Measurements from ENCODE around the gene FBXO44.
"Not testable (repeated sequence)": the region's sequence is repeated elsewhere in the genome, so short reads cannot be mapped to it uniquely, and the experiment has no call there.

Gene FBXO44, protein sequence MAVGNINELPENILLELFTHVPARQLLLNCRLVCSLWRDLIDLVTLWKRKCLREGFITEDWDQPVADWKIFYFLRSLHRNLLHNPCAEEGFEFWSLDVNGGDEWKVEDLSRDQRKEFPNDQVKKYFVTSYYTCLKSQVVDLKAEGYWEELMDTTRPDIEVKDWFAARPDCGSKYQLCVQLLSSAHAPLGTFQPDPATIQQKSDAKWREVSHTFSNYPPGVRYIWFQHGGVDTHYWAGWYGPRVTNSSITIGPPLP

GRCh38 chr1:11654137-11654938, at the start of gene FBXO44, which contains the start of gene FBXO2:
Gene FBXO44, plus strand, starts transcription at chr1:11654877. Its CDS starts 959 bp downstream, at chr1:11655836.
Gene FBXO2, minus strand, starts transcription at chr1:11654429. Its CDS starts 89 bp downstream, at chr1:11654340.
- in situ Hi-C loops (cut with HindIII; ENCODE audit: low sequenced_read_pairs) = no loop called here

DNA sequence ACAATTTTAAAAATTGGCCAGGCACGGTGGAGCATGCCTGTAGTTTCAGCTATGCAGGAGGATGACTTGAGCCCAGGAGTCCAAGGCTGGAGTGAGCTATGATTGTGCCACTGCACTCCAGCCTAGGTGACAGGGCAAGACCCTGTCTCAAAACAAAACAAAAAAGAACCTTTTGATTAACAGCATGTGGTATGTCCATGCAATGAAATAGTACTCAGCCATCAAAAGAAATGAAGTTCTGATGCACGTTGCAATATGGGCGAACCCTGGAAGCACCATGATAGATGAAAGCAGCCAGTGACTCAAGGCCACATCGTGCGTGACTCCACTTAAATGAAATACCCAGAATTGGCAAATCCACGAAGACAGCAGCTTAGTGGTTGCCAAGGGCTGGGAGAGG, 47.9 kb upstream of the FBXO44 start:
- in situ Hi-C loops (cut with HindIII; ENCODE audit: low sequenced_read_pairs) = no loop called here

- in situ Hi-C loops (cut with HindIII; ENCODE audit: low sequenced_read_pairs) = not testable (repeated sequence)
These were observed 46.0 kb upstream of the FBXO44 start for GRCh38 chr1:11608596-11609130.

DNA sequence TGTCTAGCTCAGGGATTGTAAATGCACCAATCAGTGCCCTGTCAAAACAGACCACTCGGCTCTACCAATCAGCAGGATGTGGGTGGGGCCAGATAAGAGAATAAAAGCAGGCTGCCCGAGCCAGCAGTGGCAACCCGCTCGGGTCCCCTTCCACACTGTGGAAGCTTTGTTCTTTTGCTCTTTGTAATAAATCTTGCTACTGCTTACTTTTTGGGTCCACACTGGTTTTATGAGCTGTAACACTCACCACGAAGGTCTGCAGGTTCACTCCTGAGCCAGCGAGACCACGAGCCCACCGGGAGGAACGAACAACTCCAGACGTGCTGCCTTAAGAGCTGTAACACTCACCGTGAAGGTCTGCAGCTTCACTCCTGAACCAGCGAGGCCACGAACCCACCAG, 45.3 kb upstream of the FBXO44 start:
- in situ Hi-C loops (cut with HindIII; ENCODE audit: low sequenced_read_pairs) = not testable (repeated sequence)

DNA sequence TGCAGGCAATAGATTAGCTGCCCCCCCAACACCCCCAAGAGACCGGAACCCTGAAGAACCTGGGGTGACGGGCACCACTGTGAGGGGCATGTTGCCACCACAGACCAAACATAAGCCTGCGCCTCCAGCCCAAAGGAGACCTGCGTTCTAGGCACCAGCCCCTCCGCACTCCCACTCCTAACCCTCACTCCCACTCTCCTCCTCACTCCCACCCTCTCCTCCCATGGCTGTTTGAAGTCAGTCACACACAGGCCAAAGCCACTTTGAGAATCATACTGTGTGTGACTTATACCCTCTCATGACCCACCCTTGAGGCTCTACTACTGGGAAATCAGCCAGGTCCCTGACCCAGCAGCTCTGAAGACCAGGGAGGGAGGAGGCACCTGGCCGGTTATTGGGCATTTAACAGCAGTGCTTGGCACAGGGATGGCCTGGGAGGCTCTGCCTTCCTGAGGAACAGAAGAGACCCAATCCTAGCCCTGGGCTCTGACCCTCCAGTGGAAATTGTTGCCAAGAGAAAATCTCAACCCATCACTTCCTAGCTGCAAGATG, 44.0 kb upstream of the FBXO44 start:
- in situ Hi-C loops (cut with HindIII; ENCODE audit: low sequenced_read_pairs) = no loop called here

GRCh38 chr1:11611638-11612327, 42.9 kb upstream of the FBXO44 start:
- in situ Hi-C loops (cut with HindIII; ENCODE audit: low sequenced_read_pairs) = no loop called here

GRCh38 chr1:11613347-11613746, 41.3 kb upstream of the FBXO44 start:
- in situ Hi-C loops (cut with HindIII; ENCODE audit: low sequenced_read_pairs) = no loop called here

- in situ Hi-C loops (cut with HindIII; ENCODE audit: low sequenced_read_pairs) = no loop called here
These were observed 39.6 kb upstream of the FBXO44 start for GRCh38 chr1:11615090-11615489.

GRCh38 chr1:11616766-11617165, 37.9 kb upstream of the FBXO44 start:
- in situ Hi-C loops (cut with HindIII; ENCODE audit: low sequenced_read_pairs) = no loop called here

DNA sequence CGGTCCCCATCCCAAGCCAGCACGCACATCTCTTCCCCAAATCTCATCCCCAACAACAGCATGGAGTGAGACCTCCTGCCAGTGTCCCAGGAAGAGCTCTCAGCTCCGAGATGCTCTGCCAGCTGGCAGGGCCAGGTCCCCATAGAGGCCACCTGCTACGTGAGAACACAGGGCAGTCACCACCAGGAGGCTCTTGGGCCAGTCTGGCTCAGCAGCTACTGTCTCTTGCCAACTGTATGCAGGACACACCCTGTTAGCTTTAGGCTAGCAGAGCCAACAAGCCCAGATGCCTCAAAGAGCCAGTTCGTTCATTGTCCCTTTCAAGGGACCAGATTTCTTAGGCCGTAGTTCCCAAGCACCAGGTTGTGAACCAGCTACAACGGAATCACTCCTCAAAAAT, 37.4 kb upstream of the FBXO44 start:
- in situ Hi-C loops (cut with HindIII; ENCODE audit: low sequenced_read_pairs) = no loop called here

DNA sequence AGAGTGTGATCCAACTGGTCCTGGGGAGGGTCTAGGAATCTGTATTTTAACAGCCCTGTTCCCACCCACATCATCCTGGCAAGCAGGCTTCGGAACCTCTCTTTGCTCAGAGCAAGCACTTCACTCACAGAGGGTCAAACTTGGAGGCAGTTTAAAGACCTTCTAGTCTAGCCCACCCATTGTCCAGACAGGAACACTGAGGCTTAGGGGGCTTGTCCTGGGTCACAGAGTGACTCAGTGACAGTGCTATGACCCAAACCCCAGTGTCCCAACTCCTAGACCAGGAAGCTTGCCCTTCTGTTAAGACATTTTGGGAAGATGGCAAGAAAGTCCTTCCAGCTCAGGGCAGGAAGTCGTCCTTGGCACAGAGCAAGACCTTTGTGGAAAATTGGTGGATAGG, 36.9 kb upstream of the FBXO44 start:
- in situ Hi-C loops (cut with HindIII; ENCODE audit: low sequenced_read_pairs) = no loop called here

GRCh38 chr1:11620405-11620804, 34.3 kb upstream of the FBXO44 start:
- in situ Hi-C loops (cut with HindIII; ENCODE audit: low sequenced_read_pairs) = no loop called here

DNA sequence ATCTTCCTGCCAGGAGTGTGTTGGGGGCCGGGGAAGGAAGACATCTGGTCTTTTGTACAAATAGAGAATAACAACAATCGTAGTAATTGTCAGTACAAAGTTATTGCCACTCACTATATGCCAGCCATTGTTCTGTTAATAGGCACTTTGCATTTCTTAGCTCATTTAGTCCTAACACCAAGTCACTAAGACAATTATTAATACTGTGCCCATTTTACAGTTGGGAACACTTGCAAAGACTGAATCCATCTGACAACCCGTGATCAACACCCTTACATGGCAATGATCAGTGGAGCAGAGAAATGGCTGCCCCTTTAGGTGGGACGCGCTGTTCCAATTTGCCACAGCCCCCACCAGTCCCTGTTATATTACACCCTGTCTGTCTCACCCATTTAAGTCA, 33.8 kb upstream of the FBXO44 start:
- in situ Hi-C loops (cut with HindIII; ENCODE audit: low sequenced_read_pairs) = no loop called here

DNA sequence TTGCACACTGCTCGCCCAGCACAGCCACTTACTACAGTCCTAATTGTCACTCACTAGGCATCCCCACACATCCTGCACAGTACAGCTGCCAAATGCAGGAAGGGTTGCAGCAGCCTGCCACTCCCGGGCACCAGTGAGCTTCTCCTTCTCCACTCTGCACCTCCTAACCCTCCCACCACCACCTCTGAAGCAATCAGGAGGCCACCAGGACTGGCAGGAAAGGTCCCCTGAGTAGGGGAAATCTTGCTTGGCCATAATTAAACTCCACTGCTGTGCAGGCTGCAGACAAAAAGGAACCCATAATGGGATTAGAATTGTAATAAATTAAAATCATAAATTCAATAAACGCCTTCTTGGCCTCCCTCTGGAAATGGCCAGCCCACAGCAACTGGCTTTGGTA, 32.3 kb upstream of the FBXO44 start:
- in situ Hi-C loops (cut with HindIII; ENCODE audit: low sequenced_read_pairs) = no loop called here

DNA sequence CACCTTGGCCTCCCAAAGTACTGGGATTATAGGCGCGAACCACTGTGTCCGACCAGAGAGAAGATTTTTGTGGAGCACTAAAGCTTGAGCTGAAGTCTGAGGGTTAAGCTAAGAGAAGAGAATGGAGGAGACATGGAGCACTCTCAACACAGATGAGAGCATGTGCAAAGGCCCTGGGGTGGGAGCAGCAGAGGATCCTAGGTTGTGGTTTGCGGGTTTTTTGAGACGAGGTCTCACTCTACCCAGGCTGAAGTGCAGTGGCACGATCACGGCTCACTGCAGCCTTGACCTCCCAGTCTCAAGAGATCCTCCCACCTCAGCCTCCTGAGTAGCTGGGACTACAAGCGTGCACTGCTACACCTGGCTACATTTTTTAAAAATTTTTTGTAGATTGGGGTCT, 31.0 kb upstream of the FBXO44 start:
- in situ Hi-C loops (cut with HindIII; ENCODE audit: low sequenced_read_pairs) = no loop called here

DNA sequence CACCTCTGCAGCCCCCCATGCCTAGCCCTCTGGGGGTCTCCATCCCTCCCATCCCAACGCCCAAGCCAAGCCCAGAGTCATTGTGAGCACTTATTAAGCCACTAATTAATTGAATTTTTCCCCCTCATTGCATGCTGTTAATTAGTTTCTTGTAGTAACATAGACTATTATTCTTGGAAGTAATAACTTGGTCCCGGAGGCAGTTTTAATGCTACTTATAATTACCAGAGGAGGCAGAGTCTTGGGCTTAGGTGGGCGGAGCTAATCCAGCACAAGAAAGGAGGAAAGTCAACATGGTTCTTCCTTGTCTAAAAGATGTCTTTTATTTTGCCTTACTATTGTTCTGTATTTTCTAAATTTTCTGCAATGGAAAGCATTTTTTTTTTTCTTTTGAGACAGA, 28.1 kb upstream of the FBXO44 start:
- in situ Hi-C loops (cut with HindIII; ENCODE audit: low sequenced_read_pairs) = no loop called here

GRCh38 chr1:11628767-11629166, 25.9 kb upstream of the FBXO44 start:
- in situ Hi-C loops (cut with HindIII; ENCODE audit: low sequenced_read_pairs) = no loop called here

- in situ Hi-C loops (cut with HindIII; ENCODE audit: low sequenced_read_pairs) = no loop called here
These were observed 25.3 kb upstream of the FBXO44 start for GRCh38 chr1:11629184-11630016.

DNA sequence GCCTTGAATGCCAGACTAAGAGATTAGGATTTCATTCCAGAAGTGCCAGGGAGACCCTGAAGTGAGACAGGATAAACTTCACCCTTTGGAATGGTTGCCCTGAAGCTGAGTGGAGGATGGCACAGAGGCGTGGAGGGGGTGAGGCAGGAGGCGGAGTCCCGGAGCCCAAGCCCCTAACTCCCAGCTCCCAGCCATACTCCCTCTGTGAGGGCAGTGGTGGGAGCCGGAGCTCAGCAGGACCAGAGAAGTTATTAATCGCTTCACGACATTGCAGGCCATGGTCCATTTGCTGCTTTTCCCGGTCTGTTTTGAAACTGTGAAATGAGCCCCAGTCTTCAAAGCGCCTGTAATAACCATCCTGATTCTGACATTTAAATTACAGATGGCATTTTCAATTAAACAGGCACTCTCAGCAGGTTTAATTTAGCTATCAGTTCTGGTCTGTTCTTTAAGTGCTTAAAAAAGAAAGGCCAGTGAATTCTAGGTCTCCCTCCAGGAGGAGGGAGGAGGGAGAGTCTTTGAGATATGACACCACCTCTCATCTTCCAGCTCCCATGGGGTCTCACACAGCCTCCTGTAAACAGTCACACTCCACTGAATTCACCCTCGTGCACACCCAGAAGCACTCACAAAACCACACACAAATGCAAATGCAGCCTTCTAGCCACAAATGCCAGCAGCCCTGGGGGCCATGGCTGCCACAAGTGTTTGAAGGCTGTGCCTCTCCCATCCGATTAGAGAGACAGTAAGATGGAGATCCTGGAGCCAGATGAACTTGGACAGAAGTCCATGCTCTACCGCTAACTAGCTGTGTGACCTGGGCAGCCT, 20.1 kb upstream of the FBXO44 start:
- in situ Hi-C loops (cut with HindIII; ENCODE audit: low sequenced_read_pairs) = no loop called here

Data from DLD1 (cell line).